HT-29 (cell line): ENCODE results near the gene CYP24A1. TPM values are rescaled to one million over a fixed set of nuclear protein-coding genes. Genes with fewer than 3 reads are reported as not detected.
A peak's percentile ranks its signal among the peaks of the same experiment; 100 is the strongest.
"Not testable (repeated sequence)": the region's sequence is repeated elsewhere in the genome, so short reads cannot be mapped to it uniquely, and the experiment has no call there.

Source experiments
- DNase-seq: peaks from one replicate; pipeline ENCODE4 v3.0.0-alpha.2; 2015; ENCODE audit warnings: low spot score
- total RNA-seq: library from RNA; depleted of rRNA; stranded (reverse); fragments of >200 nt; shearing (Covaris generic); gene quantifications from 2 replicates; pipeline ENCODE4 v1.2.3, GENCODE V29; 2014

Gene CYP24A1
- total RNA-seq, 1 experiment from 2014 or later = 1.9 TPM

DNA sequence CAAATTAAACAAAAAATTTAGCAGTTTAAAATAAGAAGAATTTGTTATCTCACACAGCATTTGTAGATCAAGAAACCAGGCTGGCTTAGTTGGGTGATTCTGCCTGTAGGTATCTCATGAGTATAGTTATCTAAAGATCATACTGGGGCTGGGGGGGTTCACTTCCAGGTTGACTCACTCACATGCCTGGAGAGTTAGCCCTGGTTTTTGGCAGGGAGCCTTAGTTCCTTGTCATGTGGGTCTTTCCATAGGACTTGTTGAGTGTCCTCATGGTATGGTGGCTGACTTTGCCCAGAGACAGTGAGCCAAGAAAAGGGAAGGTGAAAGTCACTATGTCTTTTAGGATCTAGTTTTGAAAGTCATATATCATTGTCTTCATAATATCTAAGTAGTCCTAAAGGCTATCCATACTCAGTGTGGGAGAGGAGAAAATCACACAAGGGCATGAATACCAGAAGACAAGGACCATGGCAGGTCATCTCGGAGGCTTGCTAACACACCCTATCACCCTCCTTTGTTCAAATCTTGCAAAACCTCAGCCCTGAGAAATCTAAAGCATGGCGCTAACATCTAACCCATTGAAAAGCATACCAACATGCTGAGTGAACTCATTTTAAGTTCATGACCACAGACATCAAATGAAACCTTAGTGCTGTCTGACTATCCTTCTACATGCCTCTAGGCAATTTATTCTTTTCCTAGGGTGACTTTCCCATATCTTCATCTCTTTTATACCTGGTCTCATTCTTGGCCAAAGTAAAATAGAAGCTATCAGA lies 39.2 kb downstream of the CYP24A1 start:
- peak; percentile 64 for DNase-seq

DNA sequence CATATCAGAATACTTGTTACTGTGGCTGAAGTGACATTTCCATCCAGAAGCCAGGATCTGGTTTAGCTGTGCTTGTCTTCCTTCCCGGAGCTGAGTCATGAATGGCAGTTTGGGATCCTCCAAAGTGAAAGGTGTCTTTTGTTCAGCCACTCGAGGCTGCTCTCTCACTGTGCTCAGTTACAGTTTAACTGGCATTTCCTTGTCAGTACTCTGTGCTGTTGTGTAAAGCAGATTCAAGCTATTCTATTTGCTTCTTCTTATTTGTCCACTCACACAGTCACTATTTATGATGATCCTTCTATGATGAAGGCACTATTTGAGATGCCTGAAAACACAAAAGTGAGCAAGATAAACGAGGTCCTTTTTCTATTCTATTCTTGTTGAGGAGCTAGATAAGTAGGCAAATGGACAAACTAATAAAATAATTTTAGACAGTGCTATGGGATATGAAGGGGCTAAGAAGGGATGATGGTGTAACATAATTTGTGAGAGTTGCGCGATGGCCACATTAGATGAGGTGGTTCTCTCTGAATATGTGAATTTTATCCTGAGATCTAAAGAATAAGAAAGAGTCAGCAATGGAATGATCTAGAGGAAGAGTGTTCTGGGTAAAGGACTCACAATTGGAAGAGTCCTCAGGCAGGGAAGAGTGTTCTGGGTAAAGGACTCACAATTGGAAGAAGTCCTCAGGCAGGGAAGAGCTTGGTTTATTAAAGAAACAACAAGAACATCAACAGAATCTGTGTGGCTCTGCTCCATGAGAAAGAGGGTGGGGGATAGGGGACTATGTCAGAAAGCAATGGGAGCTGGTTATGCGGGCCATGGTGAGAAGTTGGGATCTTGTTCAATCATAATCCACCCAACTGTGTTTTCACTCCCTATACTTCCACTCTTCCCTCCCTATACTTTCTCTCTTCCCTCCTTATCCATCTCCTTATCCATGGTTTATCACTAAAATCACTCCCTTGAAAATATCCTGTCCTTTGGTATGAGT lies 40.1 kb downstream of the CYP24A1 start:
- DNase-seq = peak; percentile 94

GRCh38 chr20:54132612-54133433 lies 41.0 kb downstream of the CYP24A1 start:
- DNase-seq = peak; percentile 78

GRCh38 chr20:54131675-54132611 lies 41.8 kb downstream of the CYP24A1 start:
- no peak for DNase-seq

DNA sequence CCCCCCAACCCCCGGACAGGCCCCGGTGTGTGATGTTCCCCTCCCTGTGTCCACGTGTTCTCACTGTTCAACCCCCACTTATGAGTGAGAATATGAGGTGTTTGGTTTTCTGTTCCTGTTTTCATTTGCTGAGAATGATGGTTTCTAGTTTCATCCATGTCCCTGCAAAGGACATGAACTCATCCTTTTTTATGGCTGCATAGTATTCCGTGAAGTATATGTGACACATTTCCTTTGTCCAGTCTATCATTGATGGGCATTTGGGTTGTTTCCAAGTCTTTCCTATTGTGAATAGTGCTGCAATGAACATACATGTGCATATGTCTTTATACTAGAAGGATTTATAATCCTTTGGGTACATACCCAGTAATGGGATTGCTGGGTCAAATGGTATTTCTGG lies 42.7 kb downstream of the CYP24A1 start:
- not testable (repeated sequence) for DNase-seq

GRCh38 chr20:54129350-54129749 lies 44.4 kb downstream of the CYP24A1 start:
- DNase-seq = no peak

GRCh38 chr20:54127855-54128574 lies 45.8 kb downstream of the CYP24A1 start:
- no peak for DNase-seq

- DNase-seq = no peak
These were observed 46.8 kb downstream of the CYP24A1 start for GRCh38 chr20:54126806-54127655.

DNA sequence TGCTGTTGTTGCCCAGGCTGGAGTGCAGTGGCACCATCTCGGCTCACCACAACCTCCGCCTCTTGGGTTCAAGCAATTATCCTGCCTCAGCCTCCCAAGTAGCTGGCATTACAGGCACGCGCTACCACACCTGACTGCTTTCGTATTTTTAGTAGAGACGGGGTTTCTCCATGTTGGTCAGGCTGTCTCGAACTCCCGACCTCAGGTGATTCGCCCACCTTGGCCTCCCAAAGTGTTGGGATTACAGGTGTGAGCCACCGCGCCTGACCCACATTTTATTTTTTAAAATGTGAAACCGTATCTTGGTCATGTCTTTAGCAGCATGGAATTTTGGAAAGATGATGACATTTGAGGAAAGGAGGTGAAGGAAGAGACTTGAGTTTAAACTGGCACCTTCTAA lies 47.5 kb downstream of the CYP24A1 start:
- DNase-seq = not testable (repeated sequence)

GRCh38 chr20:54123587-54124180 lies 50.1 kb downstream of the CYP24A1 start:
- peak; percentile 99 for DNase-seq

GRCh38 chr20:54122681-54123586 lies 50.9 kb downstream of the CYP24A1 start:
- no peak for DNase-seq

DNA sequence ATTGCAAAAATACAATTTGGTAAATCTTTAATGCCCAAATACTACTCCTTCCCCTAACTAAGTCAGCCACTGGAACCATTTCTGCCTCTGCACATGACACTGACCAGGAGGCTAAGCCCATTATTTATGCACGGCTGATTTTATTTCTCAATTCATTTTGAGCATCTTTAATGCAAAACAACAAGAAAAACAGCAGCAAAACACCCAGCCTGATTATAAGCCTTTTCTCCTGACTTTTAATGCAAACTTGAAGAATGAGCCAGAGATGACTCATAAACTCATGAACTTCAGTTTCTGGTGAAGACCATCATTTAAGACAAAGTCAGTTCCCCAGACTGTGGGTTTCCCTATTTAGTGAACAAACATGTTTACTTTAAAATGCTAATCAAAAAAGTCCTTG lies 51.6 kb downstream of the CYP24A1 start:
- peak; percentile 45 for DNase-seq

- DNase-seq = no peak
These were observed 54.0 kb downstream of the CYP24A1 start for GRCh38 chr20:54119744-54120143.

- peak; percentile 67 for DNase-seq
These were observed 55.4 kb downstream of the CYP24A1 start for GRCh38 chr20:54118220-54119001.

- DNase-seq = no peak
These were observed 57.1 kb downstream of the CYP24A1 start for GRCh38 chr20:54116550-54117235.
